WTC11 (cell line): ENCODE data around the gene TTC39C. TPM values are rescaled to one million over a fixed set of nuclear protein-coding genes. Genes with fewer than 3 reads are reported as not detected.

Experiments
- ATAC-seq: fragments of 200-7000 bp; cut with Tn5 transposase; 2 replicates; pipeline ENCODE4 v1.10.0; 2021; ENCODE audit warnings: mild to moderate bottlenecking, moderate library complexity
- CTCF ChIA-PET: fragments of 300-600 bp; sonication (Branson Sonifier 250); formaldehyde crosslinking; loops from one replicate; lab custom pipeline; 2021; ENCODE audit warnings: antibody characterized with exemption; lab: Charles Lee
- POLR2A ChIA-PET: fragments of 350-600 bp; sonication (Branson Sonifier 250); formaldehyde crosslinking; loops from one replicate; lab custom pipeline; 2021; ENCODE audit warnings: antibody characterized with exemption; lab: Charles Lee
- DNase-seq: peaks from one replicate; pipeline ENCODE4 v3.0.0; 2021; ENCODE audit warnings: low spot score
- H3K27ac Mint-ChIP-seq: 2 replicates; pipeline ENCODE4 v1.8.0; 2021; ENCODE audit warnings: mixed read lengths
- H3K27me3 Mint-ChIP-seq: 2 replicates; pipeline ENCODE4 v1.8.0; 2021; ENCODE audit warnings: low read depth, mild to moderate bottlenecking, moderate library complexity, mixed read lengths
- H3K36me3 Mint-ChIP-seq: 2 replicates; pipeline ENCODE4 v1.8.0; 2021; ENCODE audit warnings: mixed read lengths
- H3K4me1 Mint-ChIP-seq: 2 replicates; pipeline ENCODE4 v1.8.0; 2022; ENCODE audit warnings: mixed read lengths
- H3K4me3 Mint-ChIP-seq: 2 replicates; pipeline ENCODE4 v1.8.0; 2021; ENCODE audit warnings: mild to moderate bottlenecking, moderate library complexity, mixed read lengths
- H3K9me3 Mint-ChIP-seq: 2 replicates; pipeline ENCODE4 v1.8.0; 2021; ENCODE audit warnings: mixed read lengths
- CREB1 ChIP-seq: sonication (generic); formaldehyde crosslinking; IDR thresholded peaks from 2 replicates; pipeline ENCODE4 v1.8.0; 2023; ENCODE audit warnings: mild to moderate bottlenecking, missing genetic modification reagents
- E2F5 ChIP-seq: sonication (generic); formaldehyde crosslinking; IDR thresholded peaks from 2 replicates; pipeline ENCODE4 v1.8.1; 2022; ENCODE audit warnings: mild to moderate bottlenecking, moderate library complexity, missing genetic modification reagents
- GABPB1 ChIP-seq: sonication (generic); formaldehyde crosslinking; IDR thresholded peaks from 2 replicates; pipeline ENCODE4 v1.8.1; 2023; ENCODE audit warnings: mild to moderate bottlenecking, missing genetic modification reagents
- JAZF1 ChIP-seq: fragments of 250-450 bp; sonication (Bioruptor Pico); IDR thresholded peaks from 2 replicates; pipeline ENCODE4 v1.9.0; 2021; ENCODE audit warnings: moderate library complexity, mild to moderate bottlenecking, inconsistent platforms
- MXD4 ChIP-seq: fragments of 250-450 bp; sonication (Bioruptor Pico); IDR thresholded peaks from 2 replicates; pipeline ENCODE4 v1.8.0; 2021; ENCODE audit warnings: mild to moderate bottlenecking, moderate library complexity, borderline replicate concordance
- NFYB ChIP-seq: sonication (generic); formaldehyde crosslinking; conservative IDR thresholded peaks from 2 replicates; pipeline ENCODE4 v1.8.0; 2022; ENCODE audit warnings: low read depth, missing genetic modification reagents
- PREB ChIP-seq: sonication (generic); formaldehyde crosslinking; IDR thresholded peaks from 2 replicates; pipeline ENCODE4 v1.8.1; 2022; ENCODE audit warnings: mild to moderate bottlenecking, missing genetic modification reagents, moderate library complexity, borderline replicate concordance
- SOX15 ChIP-seq: fragments of 250-450 bp; sonication (Bioruptor Pico); IDR thresholded peaks from 2 replicates; pipeline ENCODE4 v1.9.0; 2021; ENCODE audit warnings: mild to moderate bottlenecking
- SP1 ChIP-seq: sonication (generic); formaldehyde crosslinking; conservative IDR thresholded peaks from 2 replicates; pipeline ENCODE4 v1.8.1; 2022; ENCODE audit warnings: missing genetic modification reagents
- ZNF263 ChIP-seq: sonication (generic); formaldehyde crosslinking; IDR thresholded peaks from 2 replicates; pipeline ENCODE4 v1.8.1; 2022; ENCODE audit warnings: low read depth, mild to moderate bottlenecking, moderate library complexity, missing genetic modification reagents
- ZNF423 ChIP-seq: fragments of 250-450 bp; sonication (Bioruptor Pico); IDR thresholded peaks from 2 replicates; pipeline ENCODE4 v2.1.2; 2022; ENCODE audit warnings: mild to moderate bottlenecking, moderate library complexity
- total RNA-seq: library from RNA; stranded (reverse); gene quantifications from 3 replicates; pipeline ENCODE4 v1.2.3, GENCODE V29; 2021
- TF ChIP-seq, protein P1 (sequence below): sonication (generic); formaldehyde crosslinking; IDR thresholded peaks from 2 replicates; pipeline ENCODE4 v1.8.0; 2022; ENCODE audit warnings: mild to moderate bottlenecking, missing genetic modification reagents
- TF ChIP-seq, protein P2 (sequence below): sonication (generic); formaldehyde crosslinking; IDR thresholded peaks from 2 replicates; pipeline ENCODE4 v1.8.1; 2023; ENCODE audit warnings: mild to moderate bottlenecking, moderate library complexity, missing genetic modification reagents
- TF ChIP-seq, protein P3 (sequence below): fragments of 250-450 bp; sonication (Bioruptor Pico); IDR thresholded peaks from 2 replicates; pipeline ENCODE4 v1.8.0; 2021; ENCODE audit warnings: mild to moderate bottlenecking

The TTC39C gene
- total RNA-seq, 1 experiment from 2014 or later: 57.3 TPM

DNA sequence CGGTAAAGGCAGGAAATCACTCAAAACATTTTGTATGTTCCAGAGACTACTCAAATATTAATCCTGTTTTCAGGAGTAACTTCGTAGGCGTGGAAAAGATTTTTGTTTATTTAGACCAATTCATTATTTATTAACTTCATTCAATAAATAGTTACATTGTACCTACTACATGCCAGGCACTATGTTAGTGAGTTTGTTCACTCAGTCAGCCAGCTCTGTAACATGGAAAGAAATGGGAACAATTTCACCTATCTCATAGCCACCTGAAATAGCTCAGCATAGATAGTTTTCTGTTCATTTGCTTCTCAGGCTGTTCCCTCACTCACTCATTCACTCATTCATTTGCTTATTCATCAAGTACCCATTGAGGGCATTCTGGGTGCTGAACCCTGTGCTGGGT lies 34.6 kb downstream of the TTC39C start (continued):
- TF ChIP-seq PREB (no peak), MXD4 (CRISPR knock-in tag) (no peak), ZNF423 (no peak), JAZF1 (CRISPR knock-in tag) (no peak), E2F5 (CRISPR knock-in tag) (no peak), ZNF263 (CRISPR knock-in tag) (no peak), SOX15 (CRISPR knock-in tag) (no peak), SP1 (CRISPR knock-in tag) (no peak), CREB1 (CRISPR knock-in tag) (no peak)
- TF ChIP-seq, protein P1, sequence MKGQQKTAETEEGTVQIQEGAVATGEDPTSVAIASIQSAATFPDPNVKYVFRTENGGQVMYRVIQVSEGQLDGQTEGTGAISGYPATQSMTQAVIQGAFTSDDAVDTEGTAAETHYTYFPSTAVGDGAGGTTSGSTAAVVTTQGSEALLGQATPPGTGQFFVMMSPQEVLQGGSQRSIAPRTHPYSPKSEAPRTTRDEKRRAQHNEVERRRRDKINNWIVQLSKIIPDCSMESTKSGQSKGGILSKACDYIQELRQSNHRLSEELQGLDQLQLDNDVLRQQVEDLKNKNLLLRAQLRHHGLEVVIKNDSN (CRISPR knock-in tag): no peak
- TF ChIP-seq, protein P2, sequence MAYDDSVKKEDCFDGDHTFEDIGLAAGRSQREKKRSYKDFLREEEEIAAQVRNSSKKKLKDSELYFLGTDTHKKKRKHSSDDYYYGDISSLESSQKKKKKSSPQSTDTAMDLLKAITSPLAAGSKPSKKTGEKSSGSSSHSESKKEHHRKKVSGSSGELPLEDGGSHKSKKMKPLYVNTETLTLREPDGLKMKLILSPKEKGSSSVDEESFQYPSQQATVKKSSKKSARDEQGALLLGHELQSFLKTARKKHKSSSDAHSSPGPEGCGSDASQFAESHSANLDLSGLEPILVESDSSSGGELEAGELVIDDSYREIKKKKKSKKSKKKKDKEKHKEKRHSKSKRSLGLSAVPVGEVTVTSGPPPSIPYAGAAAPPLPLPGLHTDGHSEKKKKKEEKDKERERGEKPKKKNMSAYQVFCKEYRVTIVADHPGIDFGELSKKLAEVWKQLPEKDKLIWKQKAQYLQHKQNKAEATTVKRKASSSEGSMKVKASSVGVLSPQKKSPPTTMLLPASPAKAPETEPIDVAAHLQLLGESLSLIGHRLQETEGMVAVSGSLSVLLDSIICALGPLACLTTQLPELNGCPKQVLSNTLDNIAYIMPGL (CRISPR knock-in tag): no peak

GRCh38 chr18:24051031-24051947 lies 36.7 kb downstream of the TTC39C start:
- no peak overlapping the region for H3K27ac Mint-ChIP-seq
- no peaks in the 10 kb centered on the region; the same call in 1 of the 2 replicates for H3K9me3 Mint-ChIP-seq

DNA sequence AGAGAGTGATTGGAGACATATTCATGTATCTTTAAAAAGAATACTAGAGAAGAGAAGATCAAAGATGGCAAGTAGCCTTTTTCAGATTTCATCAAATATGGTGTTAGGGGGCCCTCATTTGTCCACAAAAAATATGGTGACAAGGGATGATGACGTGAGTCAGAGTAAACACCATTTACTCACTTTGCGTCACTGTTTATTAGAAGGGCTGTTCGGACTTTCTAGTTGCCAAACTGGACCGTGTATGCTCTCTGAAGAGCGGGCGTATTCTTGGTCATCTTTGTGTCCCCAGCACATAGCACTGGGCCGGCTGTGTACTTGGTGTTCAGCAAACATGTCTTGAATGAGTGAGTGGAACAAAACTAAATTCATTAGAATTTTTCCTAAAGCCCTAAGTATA lies 37.5 kb downstream of the TTC39C start:
- 0 out of 2 replicates have a peak, but pooled peaks have one; percentile 44 for TF ChIP-seq GABPB1 (CRISPR knock-in tag)
- TF ChIP-seq NFYB (CRISPR knock-in tag): no peak
- CTCF ChIA-PET: no interaction called here
- no peaks in the 10 kb centered on the region for H3K36me3 Mint-ChIP-seq
- no peak overlapping the region for H3K4me3 Mint-ChIP-seq
- ATAC-seq (no peak), DNase-seq (no peak)
- POLR2A ChIA-PET: no interaction called here
- no peaks in the 10 kb centered on the region for H3K9me3 Mint-ChIP-seq
- H3K4me1 Mint-ChIP-seq: peaks cover 27% of the 10 kb centered on the region
- H3K27ac Mint-ChIP-seq: no peak overlapping the region
- H3K27me3 Mint-ChIP-seq: no peaks in the 10 kb centered on the region

More at GRCh38 chr18:24051031-24051947, 36.7 kb downstream of the TTC39C start:
- Mint-ChIP-seq H3K4me3 (no peak overlapping the region), H3K27me3 (no peaks in the 10 kb centered on the region), H3K4me1 (peaks cover 24% of the 10 kb centered on the region), H3K36me3 (no peaks in the 10 kb centered on the region)
- no peak for ATAC-seq
- TF ChIP-seq, protein P3, sequence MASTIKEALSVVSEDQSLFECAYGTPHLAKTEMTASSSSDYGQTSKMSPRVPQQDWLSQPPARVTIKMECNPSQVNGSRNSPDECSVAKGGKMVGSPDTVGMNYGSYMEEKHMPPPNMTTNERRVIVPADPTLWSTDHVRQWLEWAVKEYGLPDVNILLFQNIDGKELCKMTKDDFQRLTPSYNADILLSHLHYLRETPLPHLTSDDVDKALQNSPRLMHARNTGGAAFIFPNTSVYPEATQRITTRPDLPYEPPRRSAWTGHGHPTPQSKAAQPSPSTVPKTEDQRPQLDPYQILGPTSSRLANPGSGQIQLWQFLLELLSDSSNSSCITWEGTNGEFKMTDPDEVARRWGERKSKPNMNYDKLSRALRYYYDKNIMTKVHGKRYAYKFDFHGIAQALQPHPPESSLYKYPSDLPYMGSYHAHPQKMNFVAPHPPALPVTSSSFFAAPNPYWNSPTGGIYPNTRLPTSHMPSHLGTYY: no peak
- 0 out of 2 replicates have a peak, but pooled peaks have one; percentile 36 for TF ChIP-seq GABPB1 (CRISPR knock-in tag)
- ChIA-PET CTCF (no interaction called here), POLR2A (no interaction called here)
- no peak for DNase-seq
